ENCODE data around the gene ANXA5.

GRCh38 chr4:121734571-121734970 lies 37.8 kb upstream of the ANXA5 start:
- TF ChIP-seq, protein P1, sequence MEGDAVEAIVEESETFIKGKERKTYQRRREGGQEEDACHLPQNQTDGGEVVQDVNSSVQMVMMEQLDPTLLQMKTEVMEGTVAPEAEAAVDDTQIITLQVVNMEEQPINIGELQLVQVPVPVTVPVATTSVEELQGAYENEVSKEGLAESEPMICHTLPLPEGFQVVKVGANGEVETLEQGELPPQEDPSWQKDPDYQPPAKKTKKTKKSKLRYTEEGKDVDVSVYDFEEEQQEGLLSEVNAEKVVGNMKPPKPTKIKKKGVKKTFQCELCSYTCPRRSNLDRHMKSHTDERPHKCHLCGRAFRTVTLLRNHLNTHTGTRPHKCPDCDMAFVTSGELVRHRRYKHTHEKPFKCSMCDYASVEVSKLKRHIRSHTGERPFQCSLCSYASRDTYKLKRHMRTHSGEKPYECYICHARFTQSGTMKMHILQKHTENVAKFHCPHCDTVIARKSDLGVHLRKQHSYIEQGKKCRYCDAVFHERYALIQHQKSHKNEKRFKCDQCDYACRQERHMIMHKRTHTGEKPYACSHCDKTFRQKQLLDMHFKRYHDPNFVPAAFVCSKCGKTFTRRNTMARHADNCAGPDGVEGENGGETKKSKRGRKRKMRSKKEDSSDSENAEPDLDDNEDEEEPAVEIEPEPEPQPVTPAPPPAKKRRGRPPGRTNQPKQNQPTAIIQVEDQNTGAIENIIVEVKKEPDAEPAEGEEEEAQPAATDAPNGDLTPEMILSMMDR (IDR thresholded peaks at IDR 0.05) = no peak
- TF ChIP-seq EZH2 (IDR thresholded peaks at IDR 0.05; ENCODE audit: borderline replicate concordance, insufficient read depth, low read depth, low read length, poor library complexity, severe bottlenecking) = no peak
